ENCODE data around the gene PGBD2.
"Not testable (repeated sequence)": the region's sequence is repeated elsewhere in the genome, so short reads cannot be mapped to it uniquely, and the experiment has no call there.

GRCh38 chr1:248945856-248946416 lies 39.9 kb downstream of the PGBD2 start:
- not testable (repeated sequence) for TF ChIP-seq ZNF274 (IDR thresholded peaks at IDR 0.05; ENCODE audit: low read depth, low read length); YY1 (IDR thresholded peaks at IDR 0.05; ENCODE audit: insufficient read depth, insufficient read length)
